CD4-positive, alpha-beta T cell treated with Interleukin-6 at 100 ng/mL for 8 hours (primary cell): ENCODE measurements around the gene ARHGAP31.
"Not testable (repeated sequence)": the region's sequence is repeated elsewhere in the genome, so short reads cannot be mapped to it uniquely, and the experiment has no call there.

Experiments used
- DNase-seq: peaks from one replicate; pipeline ENCODE4 v3.0.0-alpha.2; 2020; ENCODE audit warnings: mixed read lengths, low spot score

ARHGAP31 gene

GRCh38 chr3:119322021-119322834 is 28.0 kb downstream of the ARHGAP31 start:
- DNase-seq: no peak

GRCh38 chr3:119322835-119323722 is 28.9 kb downstream of the ARHGAP31 start:
- DNase-seq: peak; percentile 87

- DNase-seq: no peak
Observed at GRCh38 chr3:119323723-119324085, 29.5 kb downstream of the ARHGAP31 start.

GRCh38 chr3:119324899-119325298 is 30.7 kb downstream of the ARHGAP31 start:
- no peak for DNase-seq

- no peak for DNase-seq
Observed at GRCh38 chr3:119326976-119327375, 32.8 kb downstream of the ARHGAP31 start.

GRCh38 chr3:119329551-119329950 is 35.4 kb downstream of the ARHGAP31 start:
- DNase-seq: no peak

GRCh38 chr3:119330181-119330580 is 36.0 kb downstream of the ARHGAP31 start:
- DNase-seq: no peak

GRCh38 chr3:119330858-119331257 is 36.7 kb downstream of the ARHGAP31 start:
- DNase-seq: no peak

- DNase-seq: no peak
Observed at GRCh38 chr3:119331661-119332060, 37.5 kb downstream of the ARHGAP31 start.

GRCh38 chr3:119333773-119334509 is 39.8 kb downstream of the ARHGAP31 start:
- DNase-seq: no peak

GRCh38 chr3:119336823-119337222 is 42.6 kb downstream of the ARHGAP31 start:
- DNase-seq: no peak

GRCh38 chr3:119337407-119337806 is 43.2 kb downstream of the ARHGAP31 start:
- DNase-seq: not testable (repeated sequence)

GRCh38 chr3:119338754-119339153 is 44.6 kb downstream of the ARHGAP31 start:
- DNase-seq: no peak

GRCh38 chr3:119340014-119340413 is 45.8 kb downstream of the ARHGAP31 start:
- DNase-seq: no peak

- no peak for DNase-seq
Observed at GRCh38 chr3:119340446-119340845, 46.3 kb downstream of the ARHGAP31 start.

- DNase-seq: no peak
Observed at GRCh38 chr3:119342176-119342575, 48.0 kb downstream of the ARHGAP31 start.

- no peak for DNase-seq
Observed at GRCh38 chr3:119343719-119344118, 49.5 kb downstream of the ARHGAP31 start.

- no peak for DNase-seq
Observed at GRCh38 chr3:119346076-119346496, 51.9 kb downstream of the ARHGAP31 start.

GRCh38 chr3:119347036-119347435 is 52.9 kb downstream of the ARHGAP31 start:
- no peak for DNase-seq

- no peak for DNase-seq
Observed at GRCh38 chr3:119349354-119350041, 55.3 kb downstream of the ARHGAP31 start.

- no peak for DNase-seq
Observed at GRCh38 chr3:119350114-119350513, 55.9 kb downstream of the ARHGAP31 start.

GRCh38 chr3:119351581-119351980 is 57.4 kb downstream of the ARHGAP31 start:
- DNase-seq: no peak
